SK-N-MC (cell line): ENCODE results near the gene SF3A2.

ENCODE experiments used
- DNase-seq: peaks from one replicate; pipeline ENCODE4 v3.0.0-alpha.2; 2011; ENCODE audit warnings: low read depth, low spot score
- H3K27ac ChIP-seq: fragments of 200-600 bp; sonication (generic); 2 replicates; pipeline ENCODE4 v1.5.1; 2016; ENCODE audit warnings: mixed run types
- H3K36me3 ChIP-seq: fragments of 200-600 bp; sonication (generic); 2 replicates; pipeline ENCODE4 v1.6.1; 2017; ENCODE audit warnings: antibody characterized with exemption, low read length, mixed read lengths; ENCODE audit not compliant: insufficient read depth
- H3K4me3 ChIP-seq: fragments of 200-600 bp; sonication (generic); 2 replicates; pipeline ENCODE4 v1.5.1; 2016
- H3K9ac ChIP-seq: fragments of 200-600 bp; sonication (generic); 2 replicates; pipeline ENCODE4 v1.8.0; 2017; ENCODE audit warnings: mixed run types, mixed read lengths; ENCODE audit not compliant: insufficient read length
- H3K9me3 ChIP-seq: fragments of 200-600 bp; sonication (generic); 2 replicates; pipeline ENCODE4 v1.6.1; 2017; ENCODE audit warnings: low read depth, mild to moderate bottlenecking, antibody characterized with exemption, low read length, moderate library complexity, mixed read lengths
- EZH2 ChIP-seq: fragments of 200-600 bp; sonication (generic); IDR thresholded peaks from one replicate; pipeline ENCODE4 v1.6.1; 2017; ENCODE audit warnings: antibody characterized with exemption
- FOXP2 ChIP-seq: optimal IDR thresholded peaks from 2 replicates; pipeline ENCODE3; 2011; ENCODE audit warnings: mild to moderate bottlenecking, moderate library complexity; ENCODE audit not compliant: insufficient read depth; ENCODE audit errors: extremely low read length, control extremely low read depth
- POLR2AphosphoS5 ChIP-seq: IDR thresholded peaks from 2 replicates; pipeline ENCODE4 v1.6.1; 2012; ENCODE audit warnings: mild to moderate bottlenecking, low read depth, low read length, borderline replicate concordance

The SF3A2 gene

GRCh38 chr19:2268480-2268830 is 31.8 kb downstream of the SF3A2 start:
- H3K36me3 ChIP-seq: peaks cover 25% of the 10 kb centered on the region
- H3K27ac ChIP-seq: peak overlapping the region; percentile 73
- no peak for DNase-seq
- peak overlapping the region; percentile 85 for H3K9ac ChIP-seq
- H3K4me3 ChIP-seq: peak overlapping the region; percentile 96
- H3K9me3 ChIP-seq: no peaks in the 10 kb centered on the region
- TF ChIP-seq POLR2AphosphoS5: no peak

GRCh38 chr19:2268861-2269243 is 32.2 kb downstream of the SF3A2 start:
- H3K9ac ChIP-seq: peak overlapping the region; percentile 85
- TF ChIP-seq EZH2 (no peak), FOXP2 (no peak), POLR2AphosphoS5 (no peak)
- H3K27ac ChIP-seq: peak overlapping the region; percentile 73
- H3K4me3 ChIP-seq: peak overlapping the region; percentile 96
- no peaks in the 10 kb centered on the region for H3K9me3 ChIP-seq
- DNase-seq: no peak
- H3K36me3 ChIP-seq: peaks cover 29% of the 10 kb centered on the region

- no peaks in the 10 kb centered on the region for H3K9me3 ChIP-seq
- peak; percentile 77 for DNase-seq
- H3K4me3 ChIP-seq: peak overlapping the region; percentile 96
- peaks cover 36% of the 10 kb centered on the region for H3K36me3 ChIP-seq
- H3K27ac ChIP-seq: peak overlapping the region; percentile 80
- peak overlapping the region; percentile 93 for H3K9ac ChIP-seq
- peak; percentile 99 for TF ChIP-seq POLR2AphosphoS5
- no peak for TF ChIP-seq EZH2
These were observed 32.9 kb downstream of the SF3A2 start for GRCh38 chr19:2269244-2270156.

GRCh38 chr19:2270157-2270422 is 33.5 kb downstream of the SF3A2 start:
- peak overlapping the region; percentile 96 for H3K4me3 ChIP-seq
- DNase-seq: no peak
- H3K27ac ChIP-seq: peak overlapping the region; percentile 80
- H3K9me3 ChIP-seq: no peaks in the 10 kb centered on the region
- H3K9ac ChIP-seq: peak overlapping the region; percentile 93
- H3K36me3 ChIP-seq: peaks cover 36% of the 10 kb centered on the region
- TF ChIP-seq FOXP2: no peak
- TF ChIP-seq POLR2AphosphoS5: no peak
- TF ChIP-seq EZH2: no peak

GRCh38 chr19:2270423-2271233 is 34.0 kb downstream of the SF3A2 start:
- DNase-seq: no peak
- Histone ChIP-seq H3K4me3 (peak overlapping the region; percentile 96), H3K27ac (peak overlapping the region; percentile 81), H3K9ac (peak overlapping the region; percentile 93), H3K9me3 (no peaks in the 10 kb centered on the region), H3K36me3 (peaks cover 36% of the 10 kb centered on the region)
- TF ChIP-seq POLR2AphosphoS5 (no peak; the same call in 1 of the 2 replicates), EZH2 (no peak), FOXP2 (no peak)

- H3K27ac ChIP-seq: peak overlapping the region; percentile 81; the same call in 1 of the 2 replicates
- no peak for TF ChIP-seq FOXP2
- no peak for TF ChIP-seq EZH2
- no peak for TF ChIP-seq POLR2AphosphoS5
- H3K9me3 ChIP-seq: no peaks in the 10 kb centered on the region
- H3K36me3 ChIP-seq: peaks cover 36% of the 10 kb centered on the region
- no peak for DNase-seq
- peak overlapping the region; percentile 93 for H3K9ac ChIP-seq
- peak overlapping the region; percentile 96 for H3K4me3 ChIP-seq
These were observed 34.8 kb downstream of the SF3A2 start for GRCh38 chr19:2271234-2272103.

GRCh38 chr19:2273356-2274184 is 36.9 kb downstream of the SF3A2 start:
- TF ChIP-seq FOXP2: no peak
- TF ChIP-seq EZH2: no peak
- TF ChIP-seq POLR2AphosphoS5: peak; percentile 64; the same call in 1 of the 2 replicates
- peaks cover 36% of the 10 kb centered on the region for H3K36me3 ChIP-seq
- DNase-seq: no peak
- H3K4me3 ChIP-seq: no peak overlapping the region
- H3K9ac ChIP-seq: no peak overlapping the region
- H3K9me3 ChIP-seq: no peaks in the 10 kb centered on the region
- H3K27ac ChIP-seq: no peak overlapping the region
